Keratinocyte (primary cell): ENCODE data around the gene CCT3.

Experiments
- EZH2 ChIP-seq: IDR thresholded peaks from one replicate; pipeline ENCODE4 v1.6.1; 2012; ENCODE audit warnings: inconsistent platforms, mild to moderate bottlenecking, low read length, moderate library complexity
- TF ChIP-seq, protein P1 (sequence below), 3 experiments: IDR thresholded peaks in 1 of 3; conservative IDR thresholded peaks in 1 of 3; optimal IDR thresholded peaks in 1 of 3; 2 replicates in 2 of 3; 3 replicates in 1 of 3; pipeline versions ENCODE3 to v1.5.1; 2011; ENCODE audit warnings: low read length in 3 of 3, mild to moderate bottlenecking in 3 of 3, moderate library complexity in 2 of 3, control low read depth in 1 of 3, inconsistent platforms in 1 of 3; ENCODE audit not compliant: insufficient read depth in 2 of 3; ENCODE audit errors: extremely low read depth in 1 of 3

- TF ChIP-seq, protein P1, sequence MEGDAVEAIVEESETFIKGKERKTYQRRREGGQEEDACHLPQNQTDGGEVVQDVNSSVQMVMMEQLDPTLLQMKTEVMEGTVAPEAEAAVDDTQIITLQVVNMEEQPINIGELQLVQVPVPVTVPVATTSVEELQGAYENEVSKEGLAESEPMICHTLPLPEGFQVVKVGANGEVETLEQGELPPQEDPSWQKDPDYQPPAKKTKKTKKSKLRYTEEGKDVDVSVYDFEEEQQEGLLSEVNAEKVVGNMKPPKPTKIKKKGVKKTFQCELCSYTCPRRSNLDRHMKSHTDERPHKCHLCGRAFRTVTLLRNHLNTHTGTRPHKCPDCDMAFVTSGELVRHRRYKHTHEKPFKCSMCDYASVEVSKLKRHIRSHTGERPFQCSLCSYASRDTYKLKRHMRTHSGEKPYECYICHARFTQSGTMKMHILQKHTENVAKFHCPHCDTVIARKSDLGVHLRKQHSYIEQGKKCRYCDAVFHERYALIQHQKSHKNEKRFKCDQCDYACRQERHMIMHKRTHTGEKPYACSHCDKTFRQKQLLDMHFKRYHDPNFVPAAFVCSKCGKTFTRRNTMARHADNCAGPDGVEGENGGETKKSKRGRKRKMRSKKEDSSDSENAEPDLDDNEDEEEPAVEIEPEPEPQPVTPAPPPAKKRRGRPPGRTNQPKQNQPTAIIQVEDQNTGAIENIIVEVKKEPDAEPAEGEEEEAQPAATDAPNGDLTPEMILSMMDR (optimal IDR thresholded peaks at IDR 0.05 in 1 of 3, IDR thresholded peaks at IDR 0.05 in 1 of 3, conservative IDR thresholded peaks at IDR 0.05 in 1 of 3; ENCODE audit: extremely low read depth in 1 of 3, insufficient read depth in 2 of 3, low read length in 3 of 3), result no peak
- TF ChIP-seq EZH2, result no peak
Measured at GRCh38 chr1:156276532-156276931, 61.6 kb downstream of the CCT3 start.
